ENCODE measurements around the gene RGS14. TPM values are rescaled to one million over a fixed set of nuclear protein-coding genes. Genes with fewer than 3 reads are reported as not detected.

RGS14 gene
- total RNA-seq, 1 donor from 2014 or later, result 14.1 TPM

DNA sequence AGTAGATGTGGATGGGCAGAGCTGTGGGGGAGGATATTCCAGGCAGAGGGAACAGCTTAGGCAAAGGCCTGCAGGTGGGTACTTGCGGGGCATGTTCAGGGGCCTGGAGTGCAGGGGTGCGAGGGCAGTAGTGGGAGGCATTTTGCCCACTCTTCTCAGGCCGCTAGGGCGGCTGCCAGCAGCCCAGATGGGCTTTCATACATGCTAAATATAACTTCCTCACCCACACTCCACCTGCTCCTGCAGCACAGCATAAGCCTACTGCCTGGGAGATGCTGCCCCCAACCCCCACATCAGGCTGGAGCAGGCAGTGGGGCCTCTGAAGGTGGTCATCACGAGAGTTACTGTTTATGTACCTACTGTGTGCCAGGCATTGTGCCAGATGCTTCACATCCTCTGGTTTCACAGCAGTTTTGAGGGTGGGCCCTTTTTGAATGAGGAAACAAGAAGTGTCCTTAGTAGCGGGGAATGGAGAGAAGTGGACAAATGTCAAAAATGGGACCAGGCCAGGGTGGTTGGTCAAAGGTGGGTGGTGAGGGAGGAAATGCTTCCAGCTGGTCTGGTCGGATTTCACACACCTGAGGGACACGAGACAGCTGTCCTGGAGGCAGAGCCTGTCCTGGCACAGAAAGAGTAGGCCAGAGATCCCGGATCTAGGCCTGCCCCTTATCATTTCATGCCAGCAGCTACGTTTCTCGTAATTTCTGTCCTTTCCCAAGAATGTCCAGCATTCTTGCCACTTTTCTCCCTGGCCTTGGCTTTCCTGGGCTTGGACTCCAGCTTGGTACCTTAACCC is 12.1 kb downstream of the RGS14 start:
- Mint-ChIP-seq H3K27ac (no peak overlapping the region), H3K4me3 (peak overlapping the region; percentile 61), H3K36me3 (no peaks in the 10 kb centered on the region), H3K27me3 (ENCODE audit: low read depth) (no peaks in the 10 kb centered on the region), H3K4me1 (peaks cover 25% of the 10 kb centered on the region), H3K9me3 (no peaks in the 10 kb centered on the region)
- DNase-seq (ENCODE audit: low spot score in 2 of 2, unreplicated experiment in 2 of 2), result no peak
- TF ChIP-seq, protein P1, sequence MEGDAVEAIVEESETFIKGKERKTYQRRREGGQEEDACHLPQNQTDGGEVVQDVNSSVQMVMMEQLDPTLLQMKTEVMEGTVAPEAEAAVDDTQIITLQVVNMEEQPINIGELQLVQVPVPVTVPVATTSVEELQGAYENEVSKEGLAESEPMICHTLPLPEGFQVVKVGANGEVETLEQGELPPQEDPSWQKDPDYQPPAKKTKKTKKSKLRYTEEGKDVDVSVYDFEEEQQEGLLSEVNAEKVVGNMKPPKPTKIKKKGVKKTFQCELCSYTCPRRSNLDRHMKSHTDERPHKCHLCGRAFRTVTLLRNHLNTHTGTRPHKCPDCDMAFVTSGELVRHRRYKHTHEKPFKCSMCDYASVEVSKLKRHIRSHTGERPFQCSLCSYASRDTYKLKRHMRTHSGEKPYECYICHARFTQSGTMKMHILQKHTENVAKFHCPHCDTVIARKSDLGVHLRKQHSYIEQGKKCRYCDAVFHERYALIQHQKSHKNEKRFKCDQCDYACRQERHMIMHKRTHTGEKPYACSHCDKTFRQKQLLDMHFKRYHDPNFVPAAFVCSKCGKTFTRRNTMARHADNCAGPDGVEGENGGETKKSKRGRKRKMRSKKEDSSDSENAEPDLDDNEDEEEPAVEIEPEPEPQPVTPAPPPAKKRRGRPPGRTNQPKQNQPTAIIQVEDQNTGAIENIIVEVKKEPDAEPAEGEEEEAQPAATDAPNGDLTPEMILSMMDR (IDR thresholded peaks at IDR 0.05; ENCODE audit: unreplicated experiment), result no peak

DNA sequence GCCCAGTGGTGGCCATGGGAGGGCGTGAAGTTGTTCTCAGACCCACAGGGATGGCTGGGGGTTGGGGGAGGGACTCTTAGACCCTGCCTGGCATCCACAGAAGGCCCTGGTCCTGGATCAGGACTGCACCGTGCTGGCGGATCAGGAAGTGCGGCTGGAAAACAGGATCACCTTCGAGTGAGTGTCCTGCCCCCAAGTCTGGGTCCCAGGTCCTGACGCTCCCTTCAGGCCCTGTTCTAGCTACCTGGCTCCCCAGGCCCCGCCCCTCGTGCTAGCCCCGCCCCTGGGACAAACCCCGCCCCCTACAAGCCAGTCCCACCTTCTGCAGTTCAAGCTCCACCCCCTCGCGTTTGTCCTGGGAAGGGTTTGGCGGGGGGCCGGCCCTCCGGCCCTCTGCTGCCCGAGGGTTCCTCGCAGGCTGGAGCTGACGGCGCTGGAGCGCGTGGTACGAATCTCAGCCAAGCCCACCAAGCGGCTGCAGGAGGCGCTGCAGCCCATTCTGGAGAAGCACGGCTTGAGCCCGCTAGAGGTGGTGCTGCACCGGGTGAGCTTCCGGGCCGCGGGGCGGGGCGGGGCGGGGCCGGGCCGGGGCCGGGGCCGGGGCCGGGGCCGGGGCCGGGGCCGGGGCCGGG is 12.9 kb downstream of the RGS14 start:
- peaks cover 23% of the 10 kb centered on the region for H3K4me1 Mint-ChIP-seq
- no peaks in the 10 kb centered on the region for H3K9me3 Mint-ChIP-seq
- TF ChIP-seq, protein P1 (IDR thresholded peaks at IDR 0.05; ENCODE audit: unreplicated experiment), result peak; percentile 35
- H3K4me3 Mint-ChIP-seq, result peak overlapping the region; percentile 61
- no peaks in the 10 kb centered on the region for H3K27me3 Mint-ChIP-seq (ENCODE audit: low read depth)
- peak; percentile 76 to 86 for DNase-seq (ENCODE audit: low spot score in 2 of 2, unreplicated experiment in 2 of 2)
- no peaks in the 10 kb centered on the region for H3K36me3 Mint-ChIP-seq
- no peak overlapping the region for H3K27ac Mint-ChIP-seq

DNA sequence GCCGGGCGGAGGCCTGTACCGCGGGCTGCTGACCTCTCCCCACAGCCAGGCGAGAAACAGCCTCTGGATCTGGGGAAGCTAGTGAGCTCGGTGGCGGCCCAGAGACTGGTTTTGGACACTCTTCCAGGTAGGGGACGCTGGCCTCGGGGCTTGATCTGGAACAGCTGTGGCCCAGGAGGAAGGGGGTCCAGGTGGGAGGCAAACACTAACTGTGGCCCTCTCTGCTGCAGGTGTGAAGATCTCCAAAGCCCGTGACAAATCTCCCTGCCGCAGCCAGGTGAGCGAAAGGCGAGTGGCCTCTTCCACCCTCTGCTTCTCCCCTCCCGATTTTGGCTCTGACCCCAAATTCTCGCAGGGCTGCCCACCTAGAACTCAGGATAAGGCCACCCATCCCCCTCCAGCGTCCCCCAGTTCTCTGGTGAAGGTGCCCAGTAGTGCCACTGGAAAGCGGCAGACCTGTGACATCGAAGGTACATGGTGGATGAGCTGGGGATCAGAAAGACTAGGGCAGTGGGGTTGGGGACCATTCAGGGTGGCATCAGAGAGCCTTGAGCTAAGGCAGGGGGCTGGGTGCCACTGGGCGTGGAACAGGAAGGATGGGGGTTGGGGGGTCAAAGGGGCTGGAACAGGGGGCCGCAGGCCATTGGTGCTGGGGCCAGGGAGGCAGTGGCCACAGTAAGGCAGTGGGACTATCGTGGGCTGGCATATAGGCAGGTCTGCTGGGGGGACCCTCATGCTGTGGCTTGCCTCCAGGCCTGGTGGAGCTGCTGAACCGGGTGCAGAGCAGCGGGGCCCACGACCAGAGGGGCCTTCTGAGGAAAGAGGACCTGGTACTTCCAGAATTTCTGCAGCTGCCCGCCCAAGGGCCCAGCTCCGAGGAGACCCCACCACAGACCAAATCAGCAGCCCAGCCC is 13.7 kb downstream of the RGS14 start:
- DNase-seq (ENCODE audit: low spot score in 2 of 2, unreplicated experiment in 2 of 2), result no peak
- peak overlapping the region; percentile 68 for H3K4me3 Mint-ChIP-seq

DNA sequence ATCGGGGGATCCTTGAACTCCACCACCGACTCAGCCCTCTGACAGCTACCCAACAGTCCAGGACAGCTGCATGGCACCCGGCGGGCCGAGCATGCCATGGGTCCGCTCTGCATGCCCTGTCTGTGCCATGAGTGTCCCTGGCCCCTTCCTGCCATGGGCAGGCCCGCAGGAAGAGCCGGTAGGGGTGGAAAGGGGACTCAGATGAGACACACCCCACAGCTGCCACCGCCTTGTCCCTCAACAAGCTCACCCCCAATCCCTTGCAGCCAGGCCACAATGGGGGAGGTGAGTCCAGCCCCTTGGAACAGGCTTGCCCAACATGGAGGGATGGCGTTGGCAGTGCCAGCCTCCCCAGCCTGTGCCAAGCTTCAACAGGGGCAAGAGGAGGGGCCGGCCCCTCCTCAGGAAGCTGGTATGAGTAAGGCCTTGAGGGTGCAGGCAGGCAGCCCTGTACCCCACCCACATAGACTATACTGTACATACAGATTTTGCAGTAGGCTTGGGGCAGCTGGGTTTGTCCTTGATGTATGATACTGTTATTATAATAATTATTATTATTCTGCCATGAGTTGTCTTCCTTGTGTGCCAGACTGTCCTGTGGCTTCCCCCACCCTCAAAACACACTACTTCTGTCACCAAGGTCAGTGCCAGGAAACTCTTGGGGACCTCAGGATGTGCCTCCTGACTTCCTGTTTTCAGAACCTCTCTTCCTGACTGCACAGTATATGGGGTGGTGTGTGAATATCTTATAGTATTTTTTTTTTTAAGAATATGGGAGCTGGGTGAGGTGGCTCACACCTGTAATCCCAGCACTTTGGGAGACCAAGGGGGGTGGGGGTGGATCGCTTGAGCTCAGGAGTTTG is 14.5 kb downstream of the RGS14 start:
- no peak for DNase-seq (ENCODE audit: low spot score in 2 of 2, unreplicated experiment in 2 of 2)
- TF ChIP-seq, protein P1 (IDR thresholded peaks at IDR 0.05; ENCODE audit: unreplicated experiment), result no peak
- no peaks in the 10 kb centered on the region for H3K9me3 Mint-ChIP-seq
- peaks cover 12% of the 10 kb centered on the region for H3K4me1 Mint-ChIP-seq
- no peaks in the 10 kb centered on the region for H3K36me3 Mint-ChIP-seq
- no peaks in the 10 kb centered on the region for H3K27me3 Mint-ChIP-seq (ENCODE audit: low read depth)
- no peak overlapping the region for H3K27ac Mint-ChIP-seq
- peak overlapping the region; percentile 52 for H3K4me3 Mint-ChIP-seq

More for the DNA sequence above, 13.7 kb downstream of the RGS14 start:
- Mint-ChIP-seq H3K4me1 (peaks cover 18% of the 10 kb centered on the region), H3K27ac (peak overlapping the region; percentile 34), H3K36me3 (no peaks in the 10 kb centered on the region), H3K27me3 (ENCODE audit: low read depth) (no peaks in the 10 kb centered on the region), H3K9me3 (no peaks in the 10 kb centered on the region)
- TF ChIP-seq, protein P1 (IDR thresholded peaks at IDR 0.05; ENCODE audit: unreplicated experiment), result no peak

DNA sequence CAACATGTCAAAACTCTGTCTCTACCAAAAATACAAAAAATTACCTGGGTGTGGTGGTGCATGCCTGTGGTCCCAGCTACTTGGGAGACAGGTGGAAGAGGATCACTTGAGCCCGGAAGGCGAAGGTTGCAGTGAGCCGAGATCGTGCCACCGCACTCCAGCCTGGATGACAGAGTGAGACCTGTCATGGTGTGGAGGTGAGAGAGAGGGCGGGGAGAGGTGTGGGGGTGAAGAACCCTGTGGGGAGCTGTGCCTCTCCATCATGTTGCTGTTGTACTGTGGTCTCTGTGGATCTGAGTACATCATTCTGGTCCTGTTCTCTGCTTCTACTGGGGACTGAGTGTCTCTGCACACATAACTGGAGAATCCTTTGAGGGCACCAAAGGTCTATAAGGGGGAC is 15.2 kb downstream of the RGS14 start:
- Mint-ChIP-seq H3K27ac (no peak overlapping the region), H3K4me3 (no peak overlapping the region), H3K36me3 (no peaks in the 10 kb centered on the region), H3K4me1 (peaks cover 12% of the 10 kb centered on the region), H3K9me3 (no peaks in the 10 kb centered on the region), H3K27me3 (ENCODE audit: low read depth) (no peaks in the 10 kb centered on the region)
- DNase-seq (ENCODE audit: low spot score in 2 of 2, unreplicated experiment in 2 of 2), result no peak
- TF ChIP-seq, protein P1 (IDR thresholded peaks at IDR 0.05; ENCODE audit: unreplicated experiment), result no peak
